GM21786 (cell line): ENCODE data around the gene FKBP5.
"Not testable (repeated sequence)": the region's sequence is repeated elsewhere in the genome, so short reads cannot be mapped to it uniquely, and the experiment has no call there.

Source experiments
- ATAC-seq: cut with Tn5 transposase; IDR thresholded peaks from one replicate; pipeline ENCODE4 v1.9.1; 2021; ENCODE audit not compliant: unreplicated experiment

The FKBP5 gene

DNA sequence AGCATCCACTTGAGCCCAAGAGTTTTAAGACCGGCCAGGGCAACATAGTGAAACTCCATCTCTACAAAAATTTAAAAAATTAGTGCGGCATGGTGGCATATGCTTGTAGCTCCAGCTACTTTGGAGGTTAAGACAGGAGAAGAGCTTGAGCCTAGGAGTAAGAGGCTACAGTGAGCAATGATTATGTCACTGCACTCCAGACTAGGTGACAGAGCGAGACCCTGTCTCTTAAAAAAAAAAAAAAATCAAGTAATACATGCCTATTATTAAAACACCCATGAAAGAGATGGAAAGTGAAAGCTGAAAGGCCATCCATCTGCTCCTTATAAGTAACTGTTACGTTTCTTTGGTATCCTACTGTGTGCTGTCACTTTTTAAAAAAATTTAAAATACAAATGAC, 66.4 kb downstream of the FKBP5 start:
- ATAC-seq, result no peak

DNA sequence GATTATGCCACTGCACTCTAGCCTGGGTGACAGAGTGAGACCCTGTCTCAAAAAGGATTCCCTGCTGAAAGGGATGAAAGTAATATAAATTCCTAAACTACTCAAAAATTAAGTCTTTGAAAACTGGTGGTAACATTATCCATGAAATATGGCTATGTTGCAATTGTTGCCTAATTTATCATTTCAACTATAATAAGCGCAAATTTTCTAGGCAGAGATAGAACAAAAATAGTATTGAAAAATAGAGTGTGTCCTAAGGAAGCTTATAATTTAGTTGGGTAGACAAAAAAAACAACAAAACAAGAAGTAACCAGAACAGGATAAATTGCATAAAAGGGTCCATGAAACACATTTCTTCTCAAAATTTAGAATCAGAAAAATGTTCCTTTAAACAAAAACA, 68.0 kb downstream of the FKBP5 start:
- no peak for ATAC-seq

DNA sequence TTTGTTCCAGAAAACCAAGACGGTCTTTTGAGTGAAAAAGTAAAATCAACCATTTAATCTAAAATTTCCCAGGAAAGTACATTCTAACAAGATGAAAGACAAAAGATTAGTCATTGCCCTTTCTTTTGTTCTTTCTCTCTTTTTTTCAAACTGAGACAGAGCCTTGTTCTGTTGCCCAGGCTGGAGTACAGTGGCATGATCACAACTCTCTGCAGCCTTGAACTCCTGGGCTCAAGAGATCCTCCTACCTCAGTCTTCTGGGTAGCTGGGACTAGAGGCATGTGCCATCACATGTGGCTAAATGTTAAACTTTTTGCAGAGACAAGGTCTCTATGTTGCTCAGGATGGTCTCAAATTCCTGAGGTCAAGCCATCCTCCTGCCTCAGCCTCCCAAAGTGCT, 75.0 kb downstream of the FKBP5 start:
- no peak for ATAC-seq

DNA sequence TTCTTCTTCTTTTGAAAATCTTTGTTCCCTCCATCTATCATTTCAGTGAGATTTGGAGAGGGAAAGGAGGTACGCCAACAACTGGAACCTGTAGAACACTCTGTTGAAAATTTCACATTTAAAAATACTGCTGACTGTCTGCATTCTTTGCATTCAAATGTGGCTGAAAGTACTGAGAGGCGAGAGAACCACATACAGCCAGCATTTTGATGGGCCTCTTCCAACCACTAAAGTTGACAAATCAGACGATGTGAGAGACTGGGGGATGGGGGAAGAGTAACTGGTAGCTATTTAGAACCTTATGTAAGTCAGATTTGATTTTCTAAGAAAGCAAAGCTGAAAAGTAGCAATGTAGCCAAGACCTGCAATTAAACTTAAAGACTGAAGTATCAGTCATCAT, 77.5 kb downstream of the FKBP5 start:
- no peak for ATAC-seq

DNA sequence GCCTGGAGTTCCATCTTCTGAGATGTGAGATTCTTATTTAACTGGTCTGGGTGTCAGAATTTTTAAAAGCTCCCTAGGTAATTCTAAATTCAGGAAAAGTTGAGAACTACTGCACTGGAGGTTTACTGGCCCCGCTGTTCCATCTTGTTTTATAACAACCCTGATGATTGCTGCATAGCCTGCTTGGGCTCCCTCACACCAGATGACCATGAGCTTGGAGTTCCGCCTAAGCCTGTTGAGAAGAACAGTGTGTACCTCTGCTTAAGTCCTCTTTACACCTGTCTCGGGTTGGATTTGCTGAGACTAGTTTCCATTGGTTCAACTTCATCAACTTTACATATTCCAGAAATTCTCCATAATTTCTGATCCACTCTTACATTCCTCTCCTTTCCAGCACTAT, 77.9 kb downstream of the FKBP5 start:
- ATAC-seq, result no peak

DNA sequence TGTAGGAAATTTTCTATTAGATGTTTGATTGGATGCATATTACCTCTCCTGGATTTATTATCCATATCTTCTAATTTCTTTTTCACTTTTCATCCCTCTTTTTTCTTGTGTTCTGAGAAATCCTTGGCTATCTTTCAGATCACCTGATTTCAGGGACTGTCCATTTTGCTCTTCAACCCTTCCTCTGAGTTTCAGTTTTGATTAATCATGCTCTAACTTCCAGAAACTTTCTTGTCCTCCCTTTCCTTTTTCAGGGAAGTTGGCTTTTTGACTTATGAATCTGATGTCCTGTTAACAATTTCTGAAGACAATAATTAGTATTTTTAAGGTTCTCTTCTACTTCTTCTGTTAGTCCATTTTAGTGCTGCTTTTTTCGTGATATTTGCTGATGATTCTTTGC, 79.1 kb downstream of the FKBP5 start:
- no peak for ATAC-seq

DNA sequence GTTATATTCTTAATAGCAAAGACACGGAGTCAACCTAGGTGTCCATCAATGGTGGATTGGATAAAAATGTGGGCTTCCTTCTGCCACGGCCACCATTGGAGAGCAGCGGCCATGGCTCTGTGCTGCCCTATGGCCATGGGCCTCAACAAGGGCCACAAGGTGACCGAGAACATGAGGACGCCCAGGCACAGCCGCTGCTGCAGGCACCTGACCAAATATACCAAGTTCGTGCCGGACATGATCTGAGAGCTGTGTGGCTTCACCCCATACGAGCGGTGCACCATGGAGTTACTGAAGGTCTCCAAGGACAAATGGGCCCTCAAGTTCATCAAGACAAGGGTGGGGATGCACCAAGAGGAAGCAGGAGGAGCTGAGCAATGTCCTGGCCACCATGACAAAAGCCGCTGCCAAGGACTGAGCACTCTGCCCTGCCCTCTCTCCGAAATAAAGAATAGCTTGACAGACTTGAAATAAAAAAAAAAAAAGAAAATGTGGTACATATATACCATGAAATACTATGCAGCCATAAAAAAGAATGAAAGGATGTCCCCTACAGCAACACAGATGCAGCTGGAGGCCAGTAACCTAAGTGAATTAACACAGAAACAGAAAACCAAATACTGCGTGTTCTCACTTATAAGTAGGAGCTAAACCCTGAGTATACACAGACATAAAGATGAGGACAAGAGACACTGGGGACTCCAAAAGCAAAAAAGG, 81.0 kb downstream of the FKBP5 start:
- no peak for ATAC-seq

DNA sequence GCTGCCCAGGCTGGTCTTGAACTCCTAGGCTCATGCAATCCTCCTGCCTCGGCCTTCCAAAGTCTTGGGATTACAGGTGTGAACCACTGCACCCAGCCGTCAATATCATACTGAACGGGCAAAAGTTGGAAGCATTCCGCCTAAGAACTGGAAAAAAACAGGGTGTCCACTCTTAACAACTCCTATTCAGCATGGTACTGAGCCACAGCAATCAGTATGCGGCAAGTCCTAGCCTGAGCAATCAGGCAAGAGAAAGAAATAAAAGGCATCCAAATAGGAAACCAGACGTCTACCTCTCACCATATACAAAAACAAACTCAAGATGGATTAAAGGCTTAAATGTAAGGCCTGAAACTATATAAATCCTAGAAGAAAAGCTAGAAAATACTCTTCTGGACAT, 83.1 kb downstream of the FKBP5 start:
- ATAC-seq, result no peak

DNA sequence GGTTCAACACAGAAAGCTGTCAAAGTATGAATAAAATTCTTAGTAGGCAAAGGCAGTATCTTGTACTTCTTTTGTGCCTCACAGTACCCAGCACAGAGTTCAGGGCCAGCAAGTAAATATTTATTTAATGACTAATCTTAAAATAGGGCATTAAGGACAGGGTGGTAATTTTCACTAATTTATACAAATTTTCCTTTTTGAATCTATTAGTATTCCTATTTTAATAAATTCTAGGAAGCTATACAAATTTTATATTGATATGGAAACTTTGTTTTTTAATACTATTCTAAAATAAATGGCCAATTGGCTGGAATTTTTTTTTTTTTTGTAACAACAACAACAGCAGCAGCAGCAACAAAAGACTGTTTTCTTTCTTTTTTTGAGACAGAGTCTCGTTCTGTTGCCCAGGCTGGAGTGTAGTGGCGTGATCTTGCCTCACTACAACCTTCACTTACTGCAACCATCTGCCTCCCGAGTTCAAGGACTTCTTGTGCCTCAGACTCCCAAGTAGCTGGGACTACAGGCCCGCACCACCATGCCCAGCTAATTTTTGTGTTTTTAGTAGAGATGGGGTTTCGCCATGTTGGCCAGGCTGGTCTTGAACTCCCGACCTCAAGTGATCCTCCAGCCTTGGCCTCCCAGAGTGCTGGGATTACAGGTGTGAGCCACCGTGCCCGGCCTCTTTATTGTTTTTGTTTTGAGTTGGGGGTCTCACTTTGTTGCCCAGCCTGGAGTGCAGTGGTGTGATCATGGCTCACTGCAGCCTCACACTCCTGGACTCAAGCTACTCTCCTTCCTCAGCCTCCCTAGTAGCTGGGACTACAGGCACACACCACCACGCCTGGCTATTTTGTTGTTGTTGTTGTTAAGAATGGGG, 85.2 kb downstream of the FKBP5 start:
- no peak for ATAC-seq

DNA sequence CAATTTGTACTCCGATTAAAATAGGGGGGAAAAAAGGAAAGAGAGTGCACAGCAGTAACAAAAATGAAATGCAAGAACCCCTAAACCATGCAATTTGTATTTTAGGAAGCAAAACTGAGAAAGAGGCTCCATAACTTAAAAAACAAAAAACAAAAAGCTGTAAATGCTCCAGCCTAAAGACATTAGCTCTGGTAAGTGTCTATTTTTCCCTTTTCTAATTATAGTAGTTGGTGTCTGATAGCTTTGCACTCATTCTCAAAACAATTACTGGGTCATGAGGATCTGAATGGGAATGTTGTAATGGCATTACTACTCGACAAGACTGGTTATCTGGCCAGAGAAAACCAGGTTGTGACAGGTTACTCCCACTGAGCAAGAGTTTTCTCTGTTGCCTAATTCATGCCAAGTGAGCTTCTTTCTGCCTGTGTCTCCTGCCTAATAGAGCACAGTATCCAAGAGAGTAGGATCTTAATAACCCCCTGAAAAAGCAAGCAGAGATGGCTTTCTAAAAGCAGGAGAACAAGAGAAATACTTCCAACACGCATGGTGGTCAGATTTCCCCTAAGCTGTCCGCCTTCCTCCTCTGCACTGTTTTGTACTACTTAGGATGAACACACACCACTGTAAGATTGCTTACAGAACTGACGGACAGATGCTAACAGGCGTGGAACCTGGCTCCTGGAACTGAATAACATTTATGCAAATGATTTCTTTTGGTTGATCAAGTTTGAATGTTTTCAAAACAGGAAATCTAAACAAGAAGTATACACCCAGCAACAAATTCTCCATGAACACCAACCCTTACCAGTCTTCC, 86.4 kb downstream of the FKBP5 start:
- ATAC-seq, result no peak

DNA sequence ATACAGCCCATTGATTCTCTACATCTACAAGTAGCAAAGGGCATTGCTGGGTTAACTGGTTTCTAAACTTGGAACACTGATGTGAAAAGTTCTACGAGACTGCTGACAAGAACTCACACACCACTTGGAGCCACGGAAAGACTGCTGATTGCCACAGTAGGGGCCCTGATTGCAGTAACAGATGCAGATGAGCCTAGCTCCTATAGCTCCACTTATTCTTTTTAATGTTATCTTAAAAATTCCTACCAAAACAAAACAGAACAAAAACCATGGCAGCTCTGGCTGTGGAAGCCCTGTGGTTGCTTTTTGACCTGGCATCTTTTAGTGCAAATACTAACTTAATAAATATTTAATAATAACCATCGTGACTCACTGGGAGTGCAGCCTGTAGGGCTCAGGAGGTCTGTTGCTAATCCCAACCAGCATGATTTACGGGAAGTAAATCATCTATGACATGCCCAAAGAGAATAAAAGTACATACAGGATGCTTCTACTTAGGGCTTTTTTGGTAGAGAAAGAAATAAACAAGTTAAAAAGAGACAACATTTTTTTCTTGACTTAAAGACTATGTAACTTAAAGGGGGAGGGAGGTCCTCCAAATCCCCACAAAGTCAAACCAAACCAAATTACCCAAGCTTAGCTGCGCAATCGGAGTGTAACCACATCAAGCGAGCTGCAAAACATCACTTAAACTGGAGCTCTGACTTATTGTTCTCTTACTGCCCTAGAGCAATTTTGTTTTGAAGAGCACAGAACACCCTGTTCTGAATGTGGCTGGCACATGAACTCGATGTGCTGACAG, 87.2 kb downstream of the FKBP5 start:
- no peak for ATAC-seq

DNA sequence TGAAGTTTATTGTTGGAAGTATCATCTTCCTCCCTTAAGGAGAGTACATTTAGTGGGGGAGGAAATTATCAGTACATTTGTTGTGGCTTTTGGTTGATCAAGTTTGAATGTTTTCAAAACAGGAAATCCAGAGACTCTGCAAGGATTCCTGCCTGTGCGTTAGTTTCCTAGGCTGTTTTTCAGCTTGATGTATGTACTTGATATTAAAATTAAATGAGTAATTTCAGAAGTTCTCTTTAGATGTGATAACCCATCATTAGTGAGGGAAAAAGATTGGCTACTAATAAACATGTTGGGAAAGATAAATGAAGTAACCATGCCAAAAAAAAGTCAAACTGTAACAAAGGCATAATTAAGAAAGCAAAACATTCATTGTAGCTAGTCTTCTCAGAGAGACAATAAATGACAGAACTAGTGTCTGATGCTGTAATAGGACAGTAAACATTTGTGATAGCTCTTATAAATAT, 88.0 kb downstream of the FKBP5 start:
- ATAC-seq, result no peak

DNA sequence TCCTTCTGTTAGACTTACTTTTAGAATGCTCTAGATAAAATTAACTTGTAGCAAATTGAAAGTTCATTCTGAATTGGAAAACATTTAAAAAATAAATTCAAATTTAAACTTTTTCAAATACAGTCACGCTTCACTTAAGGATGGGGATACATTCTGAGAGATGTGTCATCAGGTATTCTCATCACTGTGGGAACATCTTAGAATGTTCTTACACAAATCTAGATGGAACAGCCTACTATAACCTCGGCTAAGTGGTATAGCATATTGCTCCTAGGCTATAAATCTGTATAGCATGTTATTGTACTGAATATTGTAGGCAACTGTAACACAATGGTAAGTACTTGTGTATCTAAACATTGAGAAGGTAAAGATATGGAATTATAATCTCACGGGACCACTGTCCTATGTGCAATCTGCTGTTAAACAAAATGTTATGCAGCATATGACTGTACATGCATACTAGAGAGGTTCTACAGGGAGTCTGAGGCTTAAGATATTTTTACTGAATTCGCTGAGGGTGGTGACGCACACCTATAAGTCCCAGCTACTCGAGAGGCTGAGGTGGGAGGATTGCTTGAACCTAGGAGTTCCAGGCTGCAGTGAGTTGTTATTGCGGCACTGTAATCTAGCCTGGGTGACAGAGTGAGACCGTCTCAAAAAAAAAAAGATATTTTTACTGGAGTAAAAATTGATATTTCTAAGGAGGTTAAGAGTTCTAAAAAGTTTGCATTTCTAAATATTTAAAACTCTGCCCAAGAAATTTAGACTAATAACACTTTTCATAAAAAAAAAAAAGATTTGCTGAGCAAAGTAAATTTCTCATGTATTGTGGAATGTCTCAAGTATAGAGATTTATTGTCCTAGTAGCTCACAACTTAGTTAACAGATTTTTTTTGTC, 88.7 kb downstream of the FKBP5 start:
- ATAC-seq, result no peak

DNA sequence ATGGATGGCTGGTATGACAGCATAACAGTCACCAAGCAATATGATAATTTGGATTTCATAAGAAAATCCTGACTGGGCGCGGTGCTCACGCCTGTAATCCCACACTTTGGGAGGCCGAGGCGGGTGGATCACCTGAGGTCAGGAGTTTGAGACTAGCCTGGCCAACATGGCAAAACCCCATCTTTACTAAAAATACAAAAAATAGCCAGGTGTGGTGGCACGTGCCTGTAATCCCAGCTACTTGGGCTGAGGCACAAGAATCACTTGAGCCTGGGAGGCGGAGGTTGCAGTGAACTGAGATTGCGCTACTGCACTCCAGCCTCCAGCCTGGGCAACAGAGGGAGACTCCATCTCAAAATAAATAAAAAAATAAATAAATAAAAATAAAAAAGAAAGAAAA, 90.1 kb downstream of the FKBP5 start:
- not testable (repeated sequence) for ATAC-seq

DNA sequence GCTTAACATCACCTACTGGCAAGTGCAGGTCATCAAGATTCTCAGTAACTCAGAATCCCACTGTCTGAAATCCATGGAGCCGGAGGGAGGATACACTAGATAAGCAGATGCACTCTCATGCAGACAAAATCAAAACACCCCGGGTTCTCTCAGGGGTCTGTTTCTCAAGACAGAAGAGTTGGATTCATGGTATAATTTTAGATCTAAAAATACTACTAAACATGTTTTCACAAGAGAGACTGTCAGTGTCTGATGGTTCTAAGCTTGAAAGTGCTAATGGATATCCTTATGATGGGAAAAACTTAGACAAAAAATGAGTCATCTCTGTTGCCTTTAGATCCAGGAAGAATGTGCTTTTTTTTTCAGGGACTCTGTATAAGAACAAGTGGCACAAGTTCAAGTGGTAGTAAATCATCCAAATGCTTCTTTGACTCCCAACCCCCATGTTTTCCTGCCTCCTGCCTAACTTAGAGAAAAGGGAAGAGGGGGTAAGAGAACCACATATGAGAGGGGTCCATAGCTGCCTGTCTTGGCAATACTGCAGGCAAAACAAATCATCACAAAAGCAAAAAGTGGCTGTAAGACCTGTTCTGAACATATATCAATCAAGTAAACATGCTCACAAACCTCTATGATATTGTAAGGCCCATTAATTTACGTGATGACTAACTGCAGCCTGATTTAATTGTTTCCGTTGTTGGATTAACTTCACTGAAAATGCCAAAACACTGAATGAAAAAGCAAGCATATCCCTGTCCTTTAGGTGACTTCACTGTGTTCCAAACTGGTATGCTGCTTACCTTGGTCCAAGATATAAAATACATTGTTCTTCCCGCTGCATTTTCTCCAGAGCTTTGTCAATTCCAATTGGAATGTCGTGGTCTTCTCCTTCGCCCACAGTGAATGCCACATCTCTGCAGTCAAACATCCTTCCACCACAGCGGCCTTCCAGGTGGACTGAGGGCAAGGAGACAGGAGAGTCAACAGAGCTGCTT, 92.0 kb downstream of the FKBP5 start:
- ATAC-seq, result no peak

DNA sequence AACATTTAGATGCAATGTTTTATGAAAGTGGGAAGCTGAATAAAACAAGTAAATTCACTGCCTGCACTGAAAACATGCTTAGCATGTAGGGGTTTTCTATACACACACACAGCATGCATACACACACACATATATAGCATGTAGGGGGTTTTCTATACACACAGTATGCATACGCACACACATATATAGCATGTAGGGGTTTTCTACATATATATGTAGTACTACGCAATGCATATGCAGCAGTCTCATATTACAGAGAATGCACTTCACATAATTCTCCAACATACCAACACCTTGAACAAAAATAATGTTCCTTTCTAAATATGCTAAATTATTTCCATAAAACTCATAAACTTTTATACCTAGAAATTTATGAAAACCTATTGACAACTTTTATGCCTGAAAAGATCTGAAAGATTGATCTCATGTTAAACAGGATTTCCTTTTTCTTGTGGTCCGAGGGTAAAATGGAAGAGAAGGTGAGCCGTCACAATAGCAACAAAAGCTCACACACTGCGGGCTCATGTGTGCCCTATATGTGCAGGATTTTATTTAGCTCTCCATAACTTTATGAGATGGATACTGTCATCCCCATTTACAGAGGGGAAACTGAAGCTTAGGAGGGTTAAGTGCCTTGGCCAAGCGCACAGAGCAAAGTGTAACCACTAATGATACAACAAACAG, 94.1 kb downstream of the FKBP5 start:
- no peak for ATAC-seq

DNA sequence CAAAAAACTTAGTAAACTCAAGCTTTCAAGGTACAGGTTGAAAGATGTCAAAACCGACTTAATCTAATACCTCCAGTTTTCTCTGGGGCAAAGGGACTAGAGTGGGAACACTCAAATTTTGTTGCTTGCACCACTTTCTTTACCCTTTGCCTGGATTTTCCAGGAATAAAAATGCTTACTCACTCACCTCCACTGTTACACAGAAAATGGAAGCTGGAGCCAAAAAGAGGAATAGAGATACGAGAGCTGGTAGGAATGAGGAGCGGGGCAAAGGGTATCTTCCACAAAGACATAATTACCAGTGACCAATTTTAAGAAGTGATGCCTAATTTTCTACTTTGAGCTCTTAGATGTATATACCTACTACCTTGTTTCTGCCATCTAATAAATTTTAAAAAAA, 96.5 kb downstream of the FKBP5 start:
- no peak for ATAC-seq

DNA sequence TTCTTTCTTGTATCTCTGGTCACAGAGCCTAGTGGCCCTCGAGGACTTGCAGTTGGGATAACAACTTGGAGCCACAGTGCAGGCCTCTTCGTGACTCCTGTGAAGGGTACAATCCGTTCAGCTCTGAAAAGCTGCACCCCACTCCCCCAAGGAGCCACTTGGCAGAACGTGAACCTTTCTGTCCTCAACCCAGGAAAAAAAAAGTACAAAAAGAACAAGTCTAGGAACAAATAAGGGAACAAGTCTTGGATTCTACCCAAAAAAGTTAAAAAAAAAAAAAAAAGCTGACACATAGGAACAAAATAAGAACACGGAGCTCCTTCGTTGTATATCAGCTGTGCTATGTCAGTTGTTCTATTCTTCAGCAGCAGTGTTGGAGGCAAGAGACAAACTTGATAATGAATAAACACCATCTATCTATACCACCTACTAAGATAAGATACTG, 98.1 kb downstream of the FKBP5 start:
- no peak for ATAC-seq
